ENCODE data around the gene SORCS3.

Gene SORCS3

GRCh38 chr10:105070249-105070648 is 429.2 kb downstream of the SORCS3 start:
- Histone ChIP-seq H3K4me2 (ENCODE audit: low read depth, low read length, poor library complexity, severe bottlenecking) (no peak overlapping the region), H2AFZ (ENCODE audit: low read length) (no peak overlapping the region), H3K9me2 (replicated peaks; ENCODE audit: low read depth, low read length) (no peaks in the 10 kb centered on the region), H3K9ac (ENCODE audit: low read depth, low read length, poor library complexity, severe bottlenecking) (no peak overlapping the region), H3K79me2 (ENCODE audit: insufficient read depth, low read length) (no peaks in the 10 kb centered on the region), H3F3A (ENCODE audit: low read depth) (no peaks in the 10 kb centered on the region), H3K4me3 (ENCODE audit: low read length, poor library complexity, severe bottlenecking) (no peak overlapping the region), H3K9me3 (ENCODE audit: insufficient read depth, low read depth, low read length) (no peaks in the 10 kb centered on the region), H3K27me3 (ENCODE audit: insufficient read depth, low read length, poor library complexity, severe bottlenecking) (no peaks in the 10 kb centered on the region), H3K36me3 (ENCODE audit: insufficient read depth, low read length) (no peaks in the 10 kb centered on the region), H3K4me1 (ENCODE audit: insufficient read depth, low read length, poor library complexity, severe bottlenecking) (no peaks in the 10 kb centered on the region), H4K20me1 (ENCODE audit: insufficient read depth, low read length, poor library complexity, severe bottlenecking) (no peaks in the 10 kb centered on the region)
- TF ChIP-seq EZH2phosphoT487 (IDR thresholded peaks at IDR 0.05; ENCODE audit: borderline replicate concordance) (no peak), CTCF (conservative IDR thresholded peaks at IDR 0.05; ENCODE audit: low read length) (no peak)

GRCh38 chr10:105070952-105071351 is 429.9 kb downstream of the SORCS3 start:
- H4K20me1 ChIP-seq (ENCODE audit: insufficient read depth, low read length, poor library complexity, severe bottlenecking) = no peaks in the 10 kb centered on the region
- H3K27me3 ChIP-seq (ENCODE audit: insufficient read depth, low read length, poor library complexity, severe bottlenecking) = no peaks in the 10 kb centered on the region
- H3K4me2 ChIP-seq (ENCODE audit: low read depth, low read length, poor library complexity, severe bottlenecking) = no peak overlapping the region
- H3K36me3 ChIP-seq (ENCODE audit: insufficient read depth, low read length) = no peaks in the 10 kb centered on the region
- H3K9ac ChIP-seq (ENCODE audit: low read depth, low read length, poor library complexity, severe bottlenecking) = no peak overlapping the region
- no peaks in the 10 kb centered on the region for H3K79me2 ChIP-seq (ENCODE audit: insufficient read depth, low read length)
- no peaks in the 10 kb centered on the region for H3K9me2 ChIP-seq (replicated peaks; ENCODE audit: low read depth, low read length)
- H3K4me3 ChIP-seq (ENCODE audit: low read length, poor library complexity, severe bottlenecking) = no peak overlapping the region
- no peaks in the 10 kb centered on the region for H3K9me3 ChIP-seq (ENCODE audit: insufficient read depth, low read depth, low read length)
- no peak overlapping the region for H2AFZ ChIP-seq (ENCODE audit: low read length)
- TF ChIP-seq CTCF (conservative IDR thresholded peaks at IDR 0.05; ENCODE audit: low read length) (no peak), EZH2phosphoT487 (IDR thresholded peaks at IDR 0.05; ENCODE audit: borderline replicate concordance) (no peak)
- no peaks in the 10 kb centered on the region for H3F3A ChIP-seq (ENCODE audit: low read depth)
- H3K4me1 ChIP-seq (ENCODE audit: insufficient read depth, low read length, poor library complexity, severe bottlenecking) = no peaks in the 10 kb centered on the region

GRCh38 chr10:105071980-105072379 is 430.9 kb downstream of the SORCS3 start:
- Histone ChIP-seq H3K9ac (ENCODE audit: low read depth, low read length, poor library complexity, severe bottlenecking) (no peak overlapping the region), H3F3A (ENCODE audit: low read depth) (no peaks in the 10 kb centered on the region), H3K4me1 (ENCODE audit: insufficient read depth, low read length, poor library complexity, severe bottlenecking) (no peaks in the 10 kb centered on the region), H3K9me2 (replicated peaks; ENCODE audit: low read depth, low read length) (no peaks in the 10 kb centered on the region), H3K79me2 (ENCODE audit: insufficient read depth, low read length) (no peaks in the 10 kb centered on the region), H3K9me3 (ENCODE audit: insufficient read depth, low read depth, low read length) (no peaks in the 10 kb centered on the region), H3K27me3 (ENCODE audit: insufficient read depth, low read length, poor library complexity, severe bottlenecking) (no peaks in the 10 kb centered on the region), H3K36me3 (ENCODE audit: insufficient read depth, low read length) (no peaks in the 10 kb centered on the region), H4K20me1 (ENCODE audit: insufficient read depth, low read length, poor library complexity, severe bottlenecking) (no peaks in the 10 kb centered on the region), H3K4me2 (ENCODE audit: low read depth, low read length, poor library complexity, severe bottlenecking) (no peak overlapping the region), H2AFZ (ENCODE audit: low read length) (no peak overlapping the region), H3K4me3 (ENCODE audit: low read length, poor library complexity, severe bottlenecking) (no peak overlapping the region)
- TF ChIP-seq CTCF (conservative IDR thresholded peaks at IDR 0.05; ENCODE audit: low read length) = no peak
- TF ChIP-seq EZH2phosphoT487 (IDR thresholded peaks at IDR 0.05; ENCODE audit: borderline replicate concordance) = no peak

Data from Loucy (cell line).